ENCODE results near the gene C17orf113. TPM values are rescaled to one million over a fixed set of nuclear protein-coding genes. Genes with fewer than 3 reads are reported as not detected.

The C17orf113 gene
- total RNA-seq (1 to 10 TPM in 3 of 10 donors, under 1 TPM in 7; 0.46 to 1.2 (median 0.88) TPM), polyA plus RNA-seq (1 to 10 TPM in 1 of 2 donors, under 1 TPM in 1; 0.26 to 1.2 TPM)
- long read RNA-seq, donor 1, partial matches to known transcripts: 0 of 1 reads
- long read RNA-seq, donor 1, other reads (novel, unspliced or antisense): 0 of 1 reads
- long read RNA-seq, donor 2, partial matches to known transcripts: 3 of 6 reads
- long read RNA-seq, donor 2, other reads (novel, unspliced or antisense): 1 of 6 reads
- long read RNA-seq, donor 3: 0 reads

- H3K27ac ChIP-seq: peak within 1 kb of the TSS in 5 of 10 donors; percentile 32 to 71 (median 41)
- H3K36me3 ChIP-seq: no peaks in the 10 kb centered on the region
- H3K4me1 ChIP-seq: peaks cover 0 to 13% (median 7%) of the 10 kb centered on the region in 9 donors
- H3K9me3 ChIP-seq: no peaks in the 10 kb centered on the region
- peak within 1 kb of the TSS; percentile 48 to 97 (median 75) for H3K4me3 ChIP-seq
- H3K27me3 ChIP-seq: peaks cover 4 to 34% (median 28%) of the 10 kb centered on the region in 7 donors
- TF ChIP-seq, protein P1, sequence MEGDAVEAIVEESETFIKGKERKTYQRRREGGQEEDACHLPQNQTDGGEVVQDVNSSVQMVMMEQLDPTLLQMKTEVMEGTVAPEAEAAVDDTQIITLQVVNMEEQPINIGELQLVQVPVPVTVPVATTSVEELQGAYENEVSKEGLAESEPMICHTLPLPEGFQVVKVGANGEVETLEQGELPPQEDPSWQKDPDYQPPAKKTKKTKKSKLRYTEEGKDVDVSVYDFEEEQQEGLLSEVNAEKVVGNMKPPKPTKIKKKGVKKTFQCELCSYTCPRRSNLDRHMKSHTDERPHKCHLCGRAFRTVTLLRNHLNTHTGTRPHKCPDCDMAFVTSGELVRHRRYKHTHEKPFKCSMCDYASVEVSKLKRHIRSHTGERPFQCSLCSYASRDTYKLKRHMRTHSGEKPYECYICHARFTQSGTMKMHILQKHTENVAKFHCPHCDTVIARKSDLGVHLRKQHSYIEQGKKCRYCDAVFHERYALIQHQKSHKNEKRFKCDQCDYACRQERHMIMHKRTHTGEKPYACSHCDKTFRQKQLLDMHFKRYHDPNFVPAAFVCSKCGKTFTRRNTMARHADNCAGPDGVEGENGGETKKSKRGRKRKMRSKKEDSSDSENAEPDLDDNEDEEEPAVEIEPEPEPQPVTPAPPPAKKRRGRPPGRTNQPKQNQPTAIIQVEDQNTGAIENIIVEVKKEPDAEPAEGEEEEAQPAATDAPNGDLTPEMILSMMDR (IDR thresholded peaks at IDR 0.05): peak in 8 of 9 donors; percentile 11 to 57 (median 44)
- WGBS, 2 donors: 1% methylated on average over 38 to 65 of the region's 65 CpGs
- intact Hi-C loops (cut with DNase I): loop anchor here in 2 of 10 donors (1.0 kb wide), 2 partner anchors 17 to 25 kb away; no protein-coding TSS in a partner anchor
- DNase-seq (peak; percentile 50 to 59), ATAC-seq (peak; percentile 65 to 90 (median 79))
Measured at GRCh38 chr17:42050393-42051012, at the start of gene C17orf113. TSS of gene C17orf113 (minus strand) at chr17:42050601. CDS start at chr17:42043376, 7,225 bp downstream.

GRCh38 chr17:42098730-42099399 is 48.5 kb upstream of the C17orf113 start:
- H3K27me3 ChIP-seq: peaks cover 5 to 36% (median 32%) of the 10 kb centered on the region in 7 donors
- peaks cover 0 to 20% (median 0%) of the 10 kb centered on the region in 9 donors for H3K36me3 ChIP-seq
- ATAC-seq (no peak), DNase-seq (no peak)
- TF ChIP-seq, protein P1 (IDR thresholded peaks at IDR 0.05): no peak
- no peak overlapping the region for H3K27ac ChIP-seq
- peaks cover 0 to 17% (median 10%) of the 10 kb centered on the region in 9 donors for H3K4me1 ChIP-seq
- H3K9me3 ChIP-seq: no peaks in the 10 kb centered on the region
- intact Hi-C loops (cut with DNase I): loop anchor here in 1 of 10 donors (5.0 kb wide), 2 partner anchors 37 to 137 kb away; no protein-coding TSS in a partner anchor
- WGBS, 2 donors: 66 to 73% methylated on average over 14 of the region's 14 CpGs
- peak overlapping the region in 1 of 10 donors; percentile 5 for H3K4me3 ChIP-seq

DNA sequence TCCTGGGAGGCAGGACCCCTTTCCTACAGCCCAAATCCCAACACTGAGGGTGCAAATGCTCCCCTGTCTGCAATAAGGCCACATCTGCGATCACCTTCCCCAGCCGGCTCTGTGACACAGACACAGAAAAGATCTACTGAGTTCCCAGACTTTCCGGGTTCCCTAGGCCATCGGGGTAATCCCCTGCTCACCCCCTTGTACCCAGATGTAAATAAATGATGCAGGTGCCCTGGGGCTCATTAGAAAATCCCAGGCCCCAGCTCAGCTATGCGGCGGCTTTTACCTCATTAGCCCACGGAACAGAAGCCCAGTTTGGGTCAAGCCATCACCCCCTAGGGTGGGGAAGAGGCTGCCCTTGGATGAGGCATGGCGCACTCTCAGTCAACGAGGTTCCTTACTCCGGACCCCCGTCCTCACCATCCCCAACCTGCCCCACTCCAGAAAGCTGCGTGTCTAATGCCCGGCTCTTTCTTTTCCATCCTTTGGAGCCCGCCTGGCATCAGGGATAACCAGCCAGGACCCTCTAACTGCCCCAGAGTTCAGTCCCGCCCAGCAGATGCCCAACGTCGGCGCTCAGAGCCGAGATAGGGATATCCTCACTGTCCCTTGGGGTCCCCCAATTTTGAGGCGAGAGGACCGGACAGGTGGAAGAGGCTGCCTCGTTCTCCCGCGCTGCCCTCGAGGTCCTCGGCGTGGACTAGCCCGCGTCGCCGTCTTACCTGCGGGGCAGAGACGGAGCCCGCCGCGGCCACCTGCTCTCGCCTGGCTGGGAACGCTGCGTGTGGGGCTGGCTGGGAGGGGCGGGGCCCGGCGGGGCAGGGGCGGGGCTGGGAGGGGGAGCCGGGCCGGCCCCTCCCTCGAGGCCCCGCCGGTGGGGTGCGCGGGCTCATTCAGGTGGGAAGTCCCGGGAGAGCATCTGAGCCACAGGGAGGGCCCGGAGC is 47.6 kb upstream of the C17orf113 start, which contains the start of gene ZNF385C:
Gene ZNF385C, minus strand, starts transcription at position 783 of the 941 bp plus-strand sequence. CDS start 35,417 bp downstream, outside the sequence.
- ATAC-seq (no peak), DNase-seq (no peak)
- TF ChIP-seq, protein P1 (IDR thresholded peaks at IDR 0.05): no peak
- peaks cover 5 to 36% (median 32%) of the 10 kb centered on the region in 7 donors for H3K27me3 ChIP-seq
- intact Hi-C loops (cut with DNase I): loop anchor here in 1 of 10 donors (5.0 kb wide), 2 partner anchors 36 to 136 kb away; no protein-coding TSS in a partner anchor
- peak within 1 kb of the TSS in 1 of 10 donors; percentile 5 for H3K4me3 ChIP-seq
- no peak within 1 kb of the TSS for H3K27ac ChIP-seq
- no peaks in the 10 kb centered on the region for H3K9me3 ChIP-seq
- 10% methylated on average over 46 to 52 of the region's 52 CpGs for WGBS, 2 donors
- peaks cover 0 to 17% (median 10%) of the 10 kb centered on the region in 9 donors for H3K4me1 ChIP-seq
- peaks cover 0 to 11% (median 0%) of the 10 kb centered on the region in 9 donors for H3K36me3 ChIP-seq
